Osteoblast (primary cell): ENCODE results near the gene UGT1A9. TPM values are rescaled to one million over a fixed set of nuclear protein-coding genes. Genes with fewer than 3 reads are reported as not detected.

Source experiments
- DNase-seq: peaks from one replicate; pipeline ENCODE4 v3.0.0; 2011; ENCODE audit warnings: low spot score, mixed read lengths; ENCODE audit not compliant: insufficient read length; ENCODE audit errors: missing footprints
- H2AFZ ChIP-seq: 2 replicates; pipeline ENCODE4 v1.6.0; 2011; ENCODE audit warnings: mild to moderate bottlenecking, low read length
- H3K27ac ChIP-seq: 2 replicates; pipeline ENCODE4 v1.5.1; 2011; ENCODE audit warnings: mild to moderate bottlenecking, low read depth, low read length, moderate library complexity
- H3K27me3 ChIP-seq: 2 replicates; pipeline ENCODE4 v1.6.0; 2012; ENCODE audit warnings: mild to moderate bottlenecking, control low read depth, inconsistent platforms, low read length, moderate library complexity; ENCODE audit not compliant: insufficient read depth
- H3K36me3 ChIP-seq: 2 replicates; pipeline ENCODE4 v1.5.1; 2011; ENCODE audit warnings: mild to moderate bottlenecking, low read length, control low read depth, moderate library complexity; ENCODE audit not compliant: insufficient read depth
- H3K4me1 ChIP-seq: 2 replicates; pipeline ENCODE4 v1.5.1; 2011; ENCODE audit warnings: mild to moderate bottlenecking, low read length, control low read depth, moderate library complexity; ENCODE audit not compliant: insufficient read depth
- H3K4me2 ChIP-seq: 2 replicates; pipeline ENCODE4 v1.6.0; 2011; ENCODE audit warnings: mild to moderate bottlenecking, low read length; ENCODE audit not compliant: insufficient read depth
- H3K4me3 ChIP-seq: fragments of 200-600 bp; sonication (generic); 3 replicates; pipeline ENCODE4 v1.5.1; 2012; ENCODE audit warnings: mild to moderate bottlenecking, low read length, inconsistent platforms; ENCODE audit not compliant: insufficient read depth
- H3K79me2 ChIP-seq: 2 replicates; pipeline ENCODE4 v1.6.0; 2012; ENCODE audit warnings: mild to moderate bottlenecking, low read length, control low read depth, inconsistent platforms; ENCODE audit not compliant: insufficient read depth
- H3K9me3 ChIP-seq: 2 replicates; pipeline ENCODE4 v1.5.1; 2011; ENCODE audit warnings: low read depth, low read length, control low read depth
- H4K20me1 ChIP-seq: 2 replicates; pipeline ENCODE4 v1.6.0; 2012; ENCODE audit warnings: mild to moderate bottlenecking, low read length, control low read depth; ENCODE audit not compliant: insufficient read depth
- total RNA-seq: library from RNA; depleted of rRNA; stranded (reverse); fragments of >200 nt; gene quantifications from 2 replicates; pipeline ENCODE4 v1.2.3, GENCODE V29; 2012
- TF ChIP-seq, protein P1 (sequence below): IDR thresholded peaks from 2 replicates; pipeline ENCODE4 v1.5.1; 2011; ENCODE audit warnings: mild to moderate bottlenecking, low read depth, low read length, moderate library complexity; ENCODE audit errors: extremely low read depth

Gene UGT1A9
- total RNA-seq, 1 donor, result not detected

DNA sequence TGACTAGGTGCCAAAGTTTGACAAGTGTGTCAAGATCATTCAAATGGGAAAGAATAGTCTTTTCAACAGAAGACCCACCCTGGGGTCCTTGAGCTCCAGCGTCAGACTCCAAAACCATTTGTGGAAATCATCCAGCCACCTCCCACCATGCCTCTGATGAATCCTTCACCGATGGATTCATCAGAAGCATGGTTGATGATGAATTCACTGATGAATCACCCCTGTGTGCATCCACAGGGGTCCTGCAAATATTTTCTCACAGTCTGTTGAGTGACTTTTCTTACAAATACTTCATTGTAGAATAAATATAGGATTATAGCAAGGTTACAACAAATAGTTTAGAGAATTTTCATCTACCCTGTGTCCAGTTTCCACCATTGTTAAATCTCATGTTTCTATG lies 4.3 kb downstream of the UGT1A9 start:
- TF ChIP-seq, protein P1, sequence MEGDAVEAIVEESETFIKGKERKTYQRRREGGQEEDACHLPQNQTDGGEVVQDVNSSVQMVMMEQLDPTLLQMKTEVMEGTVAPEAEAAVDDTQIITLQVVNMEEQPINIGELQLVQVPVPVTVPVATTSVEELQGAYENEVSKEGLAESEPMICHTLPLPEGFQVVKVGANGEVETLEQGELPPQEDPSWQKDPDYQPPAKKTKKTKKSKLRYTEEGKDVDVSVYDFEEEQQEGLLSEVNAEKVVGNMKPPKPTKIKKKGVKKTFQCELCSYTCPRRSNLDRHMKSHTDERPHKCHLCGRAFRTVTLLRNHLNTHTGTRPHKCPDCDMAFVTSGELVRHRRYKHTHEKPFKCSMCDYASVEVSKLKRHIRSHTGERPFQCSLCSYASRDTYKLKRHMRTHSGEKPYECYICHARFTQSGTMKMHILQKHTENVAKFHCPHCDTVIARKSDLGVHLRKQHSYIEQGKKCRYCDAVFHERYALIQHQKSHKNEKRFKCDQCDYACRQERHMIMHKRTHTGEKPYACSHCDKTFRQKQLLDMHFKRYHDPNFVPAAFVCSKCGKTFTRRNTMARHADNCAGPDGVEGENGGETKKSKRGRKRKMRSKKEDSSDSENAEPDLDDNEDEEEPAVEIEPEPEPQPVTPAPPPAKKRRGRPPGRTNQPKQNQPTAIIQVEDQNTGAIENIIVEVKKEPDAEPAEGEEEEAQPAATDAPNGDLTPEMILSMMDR, result no peak
- no peaks in the 10 kb centered on the region for H3K27me3 ChIP-seq
- H3K4me1 ChIP-seq, result no peaks in the 10 kb centered on the region
- no peaks in the 10 kb centered on the region for H3K9me3 ChIP-seq
- no peaks in the 10 kb centered on the region for H4K20me1 ChIP-seq
- no peak for DNase-seq
- no peak overlapping the region for H3K27ac ChIP-seq
- H3K36me3 ChIP-seq, result no peaks in the 10 kb centered on the region
- H3K4me2 ChIP-seq, result no peak overlapping the region
- H3K4me3 ChIP-seq, result no peak overlapping the region
- no peaks in the 10 kb centered on the region for H3K79me2 ChIP-seq
- no peak overlapping the region for H2AFZ ChIP-seq

DNA sequence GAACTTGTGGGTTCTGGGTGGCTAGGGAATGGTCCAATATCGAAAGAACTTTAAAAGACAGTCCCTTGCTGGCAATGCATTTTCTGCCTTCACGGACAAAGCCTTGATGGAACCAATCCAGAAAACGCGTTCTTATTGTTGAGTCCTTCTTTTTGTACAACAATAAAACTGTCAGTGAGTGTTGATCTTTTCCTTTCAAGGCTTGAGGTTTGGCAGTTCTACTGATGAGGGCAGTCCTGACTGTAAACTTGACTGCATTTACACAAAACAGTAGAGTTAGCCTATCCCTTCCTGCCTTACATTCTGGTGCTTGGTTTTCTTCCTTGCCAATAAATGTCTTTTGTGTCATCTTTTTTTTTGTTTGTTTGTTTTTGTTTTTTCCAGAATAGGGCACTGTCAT lies 7.5 kb downstream of the UGT1A9 start:
- no peaks in the 10 kb centered on the region for H3K36me3 ChIP-seq
- H2AFZ ChIP-seq, result no peak overlapping the region
- no peak overlapping the region for H3K4me2 ChIP-seq

DNA sequence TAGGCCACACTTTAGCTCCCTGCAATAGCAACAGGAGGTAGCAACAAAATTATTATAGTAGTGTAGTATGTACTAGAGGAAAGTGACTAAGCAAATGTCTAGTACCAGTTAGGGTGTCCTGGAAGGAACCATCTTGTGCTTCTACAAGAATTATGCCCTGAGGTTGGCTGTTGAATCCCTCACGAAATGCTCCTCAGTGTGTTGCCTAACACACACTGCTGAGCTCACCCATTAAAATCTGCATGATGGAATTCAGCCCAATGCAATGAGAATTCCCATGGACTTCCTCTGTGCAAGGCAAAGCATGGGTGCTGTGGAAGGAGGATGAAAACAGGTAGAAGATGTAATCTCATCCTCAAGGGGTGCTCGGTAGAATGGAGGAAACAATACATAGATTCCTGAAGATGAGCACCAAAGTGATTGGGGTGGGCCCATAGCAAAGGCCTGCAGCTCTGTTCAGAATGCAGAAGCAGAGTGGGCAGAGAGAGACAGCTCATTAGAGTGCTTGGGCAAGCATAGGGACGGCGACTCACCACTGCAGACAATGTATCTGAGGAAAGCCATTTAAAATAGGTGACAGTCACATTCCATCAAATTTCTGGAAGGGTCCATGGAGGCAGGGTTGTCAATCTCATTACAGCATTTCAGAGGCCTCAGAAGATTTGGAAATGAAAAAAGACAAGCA lies 8.8 kb downstream of the UGT1A9 start:
- Histone ChIP-seq H3K9me3 (no peaks in the 10 kb centered on the region), H3K4me2 (no peak overlapping the region), H2AFZ (no peak overlapping the region), H3K27ac (no peak overlapping the region), H4K20me1 (no peaks in the 10 kb centered on the region), H3K4me1 (no peaks in the 10 kb centered on the region), H3K79me2 (no peaks in the 10 kb centered on the region), H3K27me3 (no peaks in the 10 kb centered on the region), H3K4me3 (no peak overlapping the region), H3K36me3 (no peaks in the 10 kb centered on the region)
- TF ChIP-seq, protein P1, result no peak
- DNase-seq, result no peak

More for the DNA sequence above, 7.5 kb downstream of the UGT1A9 start:
- no peak for DNase-seq
- no peaks in the 10 kb centered on the region for H3K9me3 ChIP-seq
- no peaks in the 10 kb centered on the region for H4K20me1 ChIP-seq
- H3K4me1 ChIP-seq, result no peaks in the 10 kb centered on the region
- no peak overlapping the region for H3K27ac ChIP-seq
- no peaks in the 10 kb centered on the region for H3K79me2 ChIP-seq
- H3K27me3 ChIP-seq, result no peaks in the 10 kb centered on the region
- no peak overlapping the region for H3K4me3 ChIP-seq
- TF ChIP-seq, protein P1, result no peak

DNA sequence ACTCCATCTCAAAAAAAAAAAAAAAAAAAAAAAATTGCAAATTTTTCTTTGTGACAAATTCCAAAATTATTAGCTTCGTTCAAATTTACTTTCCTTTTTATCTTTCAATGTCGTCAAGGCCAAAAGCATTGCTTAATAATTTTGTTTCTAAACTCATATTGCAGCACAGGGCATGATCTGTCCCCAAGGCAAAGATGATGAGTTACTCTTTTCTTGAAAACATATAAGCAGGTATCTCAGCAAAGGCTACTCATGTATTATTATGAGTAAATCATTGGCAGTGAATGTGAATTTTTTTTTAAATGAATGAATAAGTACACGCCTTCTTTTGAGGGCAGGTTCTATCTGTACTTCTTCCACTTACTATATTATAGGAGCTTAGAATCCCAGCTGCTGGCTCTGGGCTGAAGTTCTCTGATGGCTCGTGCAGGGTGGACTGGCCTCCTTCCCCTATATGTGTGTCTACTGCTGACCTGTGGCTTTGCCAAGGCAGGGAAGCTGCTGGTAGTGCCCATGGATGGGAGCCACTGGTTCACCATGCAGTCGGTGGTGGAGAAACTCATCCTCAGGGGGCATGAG lies 9.9 kb downstream of the UGT1A9 start, which contains the start of gene UGT1A7:
TSS of gene UGT1A7 (plus strand) at position 381 of the 579 bp plus-strand sequence. CDS start at position 418, 37 bp downstream.
- no peak within 1 kb of the TSS for H2AFZ ChIP-seq
- DNase-seq, result no peak
- TF ChIP-seq, protein P1, result no peak
- H3K79me2 ChIP-seq, result no peaks in the 10 kb centered on the region
- no peaks in the 10 kb centered on the region for H3K36me3 ChIP-seq
- no peaks in the 10 kb centered on the region for H4K20me1 ChIP-seq
- no peak within 1 kb of the TSS for H3K27ac ChIP-seq
- no peaks in the 10 kb centered on the region for H3K9me3 ChIP-seq
- no peaks in the 10 kb centered on the region for H3K4me1 ChIP-seq
- no peaks in the 10 kb centered on the region for H3K27me3 ChIP-seq
- no peak within 1 kb of the TSS for H3K4me2 ChIP-seq
- H3K4me3 ChIP-seq, result no peak within 1 kb of the TSS
